HG03097 (cell line): ENCODE data around the gene F11.
"Not testable (repeated sequence)": the region's sequence is repeated elsewhere in the genome, so short reads cannot be mapped to it uniquely, and the experiment has no call there.

Experiments
- ATAC-seq: cut with Tn5 transposase; IDR thresholded peaks from one replicate; pipeline ENCODE4 v1.9.1; 2021; ENCODE audit not compliant: unreplicated experiment, low FRiP score

Gene F11

DNA sequence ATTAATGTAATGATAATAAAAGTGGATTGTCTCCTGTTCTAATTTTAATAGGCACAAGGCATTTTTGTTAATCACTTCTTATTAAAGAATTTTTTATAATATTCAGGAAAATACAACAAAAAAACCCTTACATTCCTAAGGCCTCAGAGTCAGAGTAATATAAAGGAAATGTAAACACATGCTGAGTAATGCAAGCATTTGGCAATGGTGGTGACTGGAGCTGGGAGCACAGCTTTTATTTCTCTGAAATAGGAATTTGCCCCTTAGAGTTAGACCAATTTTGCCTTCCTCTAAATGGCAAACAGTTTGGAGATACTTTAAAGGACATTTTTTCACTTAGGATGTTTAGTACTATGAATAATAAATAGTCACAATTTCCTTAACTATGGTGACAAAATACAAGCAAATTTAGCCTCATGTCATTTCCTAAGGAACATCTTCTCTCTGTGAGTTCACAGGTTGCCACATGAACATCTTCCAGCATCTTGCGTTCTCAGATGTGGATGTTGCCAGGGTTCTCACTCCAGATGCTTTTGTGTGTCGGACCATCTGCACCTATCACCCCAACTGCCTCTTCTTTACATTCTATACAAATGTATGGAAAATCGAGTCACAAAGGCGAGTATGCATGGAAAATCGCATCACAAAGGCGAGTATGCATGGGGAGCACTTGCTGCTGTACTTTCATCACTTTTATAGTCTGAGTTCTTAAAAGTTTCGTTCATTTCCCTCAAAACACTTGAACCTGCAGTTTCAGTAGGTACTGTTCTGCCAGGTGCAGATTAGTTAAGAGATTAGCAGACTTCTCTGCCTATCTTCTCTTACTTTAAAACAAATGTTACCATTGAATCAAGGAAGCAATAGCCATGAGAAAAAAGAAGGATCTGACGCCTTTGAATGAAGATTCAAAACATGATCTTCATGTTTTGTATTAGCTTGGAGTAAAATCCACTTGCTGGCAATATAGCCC lies 15.9 kb upstream of the F11 start:
- ATAC-seq, result no peak

DNA sequence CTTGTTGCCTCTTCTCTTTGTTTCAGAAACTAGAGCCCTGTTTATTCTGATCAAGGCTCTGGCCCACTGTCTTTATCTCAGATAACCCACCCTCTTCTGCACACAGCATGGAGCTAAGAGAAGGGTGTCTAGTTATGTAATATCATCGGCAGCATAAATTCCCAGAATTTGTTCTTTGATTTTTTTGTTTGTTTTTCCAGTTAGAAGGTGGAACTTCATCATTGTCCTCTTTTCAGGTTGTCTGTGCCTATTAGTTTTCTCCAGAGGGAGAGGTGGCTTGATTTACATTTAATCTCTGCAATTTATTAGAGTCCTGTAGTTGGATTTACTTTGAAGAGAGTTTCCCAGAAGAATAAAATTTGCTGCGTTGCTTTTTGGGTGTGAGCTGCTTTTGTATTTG lies 15.2 kb upstream of the F11 start:
- ATAC-seq, result no peak

DNA sequence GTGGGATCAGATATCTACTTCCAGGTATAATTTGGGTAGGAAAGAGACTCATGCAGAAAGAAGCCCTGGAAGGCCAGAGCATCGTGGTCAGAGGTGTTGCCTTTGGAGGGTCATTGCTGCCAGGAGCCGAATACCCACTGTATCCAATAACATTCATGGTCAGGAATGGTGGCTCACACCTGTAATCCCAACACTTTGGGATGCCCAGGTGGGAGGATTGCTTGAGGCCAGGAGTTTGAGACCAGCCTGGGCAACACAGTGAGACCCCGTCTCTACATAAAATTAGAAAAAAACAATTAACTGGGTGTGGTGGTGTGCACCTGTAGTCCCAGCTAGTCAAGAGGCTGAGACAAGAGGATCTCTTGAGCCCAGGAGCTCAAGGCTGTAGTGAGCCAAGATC lies 10.9 kb upstream of the F11 start:
- ATAC-seq, result no peak

DNA sequence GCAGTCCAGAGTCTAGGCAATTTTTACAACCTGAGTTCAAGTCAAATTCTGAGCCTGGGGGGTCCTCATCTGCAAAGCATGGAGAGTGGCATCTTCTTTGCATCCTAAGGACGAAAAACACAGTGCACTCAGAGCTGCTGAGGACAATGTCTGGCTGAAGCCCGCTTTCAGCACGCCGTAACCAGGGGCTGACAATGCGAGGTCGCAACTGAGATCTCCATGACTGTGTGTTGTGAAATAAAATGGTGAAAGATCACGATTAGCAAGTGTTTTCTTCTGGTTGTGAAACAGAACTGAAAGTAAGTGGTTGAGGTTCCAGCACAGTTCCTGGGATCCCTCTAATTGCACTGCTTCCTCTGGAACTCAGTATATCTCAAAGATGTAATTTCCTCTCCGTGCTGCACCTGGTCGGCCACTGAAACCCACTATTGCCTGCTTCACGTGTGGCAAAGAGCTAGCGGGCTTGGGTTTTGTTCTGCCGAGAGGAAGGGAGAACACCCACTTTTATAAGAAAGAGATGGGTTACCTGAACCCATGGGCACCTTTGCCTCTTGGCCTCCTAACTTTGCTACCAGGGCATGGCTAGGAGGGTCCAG lies 7.7 kb upstream of the F11 start:
- no peak for ATAC-seq

DNA sequence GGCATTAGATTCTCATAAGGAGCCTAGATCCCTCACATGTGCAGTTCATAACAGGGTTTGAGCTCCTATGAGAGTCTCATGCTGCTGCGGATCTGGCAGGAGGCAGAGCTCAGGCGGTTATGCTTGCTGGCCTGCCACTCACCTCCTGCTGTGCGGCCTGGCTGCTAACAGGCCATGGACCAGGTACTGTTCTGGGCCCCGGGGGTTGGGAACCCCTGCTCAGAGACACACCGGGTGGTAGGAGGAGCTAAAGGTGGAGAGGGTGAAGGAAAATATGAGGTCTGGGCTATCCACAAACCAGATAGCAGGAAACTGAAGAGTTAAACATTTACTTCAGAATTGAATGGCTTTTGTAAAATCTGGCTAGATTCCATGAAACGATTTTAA lies 5.9 kb upstream of the F11 start:
- no peak for ATAC-seq

DNA sequence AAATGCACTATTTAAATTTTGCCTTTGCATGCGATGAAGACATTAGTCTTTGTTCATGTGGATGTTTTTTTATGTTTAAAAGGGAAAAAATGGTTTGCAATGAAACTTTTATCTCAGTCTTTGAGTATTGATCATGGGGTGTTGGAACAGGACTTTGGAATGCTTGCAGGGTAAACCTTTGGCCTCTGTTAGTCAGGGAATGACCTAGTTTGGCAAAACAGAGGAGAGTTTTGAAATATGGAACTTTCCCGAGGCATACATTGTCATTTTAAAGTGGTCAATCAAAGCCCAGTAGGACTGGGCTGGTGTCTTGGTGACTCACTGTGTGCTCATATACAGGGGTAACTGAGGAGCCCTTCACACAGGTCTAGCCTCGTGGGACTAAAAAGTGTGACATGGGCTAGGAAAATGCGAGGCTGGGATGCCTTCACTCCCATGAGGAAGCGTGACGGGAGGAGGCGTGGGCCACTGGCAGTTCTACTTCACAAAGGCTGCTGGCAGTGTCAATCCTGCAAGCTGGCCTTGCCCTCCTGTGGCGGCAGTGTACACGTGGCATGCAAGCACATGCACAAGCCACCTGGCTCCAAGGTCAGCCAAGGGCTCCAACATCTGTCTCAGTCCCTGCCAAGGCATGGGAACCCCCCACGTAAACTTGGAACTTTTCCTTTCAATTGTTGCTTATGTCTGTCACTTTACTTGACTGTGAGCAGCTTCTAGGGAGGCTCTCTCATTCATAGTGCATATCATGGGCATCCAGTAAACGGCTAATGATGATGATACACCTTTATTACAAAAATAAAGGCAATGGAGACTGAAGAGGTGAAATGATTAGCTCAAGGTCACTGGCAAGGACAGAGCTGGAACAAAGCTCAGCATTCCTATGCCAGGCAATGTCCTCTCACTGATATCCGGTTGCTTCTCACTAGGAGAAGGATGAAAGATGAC lies 5.2 kb upstream of the F11 start:
- no peak for ATAC-seq

DNA sequence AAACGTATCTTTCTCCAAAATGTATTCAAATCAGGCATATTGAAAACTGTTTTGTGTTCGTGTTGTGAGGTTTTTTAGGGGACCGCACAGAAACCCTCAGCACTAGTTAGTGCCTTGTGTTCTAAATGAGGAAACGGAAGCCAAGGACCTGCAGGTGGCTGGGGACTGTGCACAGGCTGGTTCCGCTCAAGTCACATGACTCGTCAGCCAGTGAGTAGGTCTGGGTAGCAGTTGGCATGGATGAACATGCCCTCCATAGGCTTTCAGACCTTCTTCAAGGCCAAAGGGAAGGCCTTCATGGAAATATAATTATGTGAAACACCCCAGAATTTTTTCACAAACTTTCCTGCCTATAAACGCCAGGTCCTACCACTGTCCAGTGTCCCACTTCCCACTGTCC lies 1.3 kb upstream of the F11 start:
- ATAC-seq, result no peak

DNA sequence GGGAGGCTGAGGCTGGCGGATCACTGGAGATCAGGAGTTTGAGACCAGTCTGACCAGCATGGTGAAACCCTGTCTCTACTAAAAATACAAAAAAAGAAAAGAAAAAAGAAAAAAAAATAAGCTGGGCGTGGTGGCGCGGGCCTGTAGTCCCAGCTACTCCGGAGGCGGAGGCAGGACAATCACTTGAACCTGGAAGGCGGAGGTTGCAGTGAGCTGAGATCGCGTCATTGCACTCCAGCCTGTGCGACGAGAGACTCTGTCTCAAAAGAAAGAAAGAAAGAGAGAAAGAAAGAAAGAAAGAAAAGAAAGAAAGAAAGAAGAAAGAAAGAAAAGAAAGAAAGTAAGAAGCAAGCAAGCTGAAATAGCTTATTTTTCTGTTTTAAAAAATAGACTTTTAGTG lies 739 bp upstream of the F11 start:
- ATAC-seq, result not testable (repeated sequence)

DNA sequence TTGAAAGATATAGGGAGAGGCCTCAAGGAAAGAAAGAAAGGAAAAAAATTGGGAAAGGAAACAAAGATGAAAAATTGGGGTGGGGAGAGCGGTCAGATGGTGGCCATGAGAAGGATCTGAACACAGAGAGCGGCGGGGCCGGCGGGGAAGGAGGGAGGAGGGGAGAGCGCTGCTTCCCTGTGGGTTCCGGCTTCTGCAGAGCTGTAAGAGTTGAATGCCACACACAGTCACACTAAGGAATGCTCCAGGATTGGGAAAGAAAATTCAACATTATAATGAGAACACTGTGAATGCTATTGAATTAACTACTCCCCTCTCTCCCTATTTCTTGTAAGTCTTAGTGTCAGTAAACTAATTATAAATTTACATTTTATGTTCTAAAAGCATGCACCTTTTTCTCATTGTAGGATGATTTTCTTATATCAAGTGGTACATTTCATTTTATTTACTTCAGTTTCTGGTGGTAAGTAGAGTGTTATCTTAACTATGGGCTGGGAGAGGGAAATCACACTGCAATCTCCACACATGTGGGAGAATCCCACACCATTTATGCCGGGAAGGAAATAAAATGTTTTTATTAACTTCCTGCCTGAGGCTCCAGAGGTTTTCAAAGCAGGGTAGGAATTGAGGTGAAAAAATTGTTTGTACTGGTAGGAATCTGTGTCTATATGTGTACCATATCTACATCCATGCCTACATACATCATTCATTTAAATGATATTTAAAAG lies 904 bp downstream of the F11 start:
- ATAC-seq, result no peak

DNA sequence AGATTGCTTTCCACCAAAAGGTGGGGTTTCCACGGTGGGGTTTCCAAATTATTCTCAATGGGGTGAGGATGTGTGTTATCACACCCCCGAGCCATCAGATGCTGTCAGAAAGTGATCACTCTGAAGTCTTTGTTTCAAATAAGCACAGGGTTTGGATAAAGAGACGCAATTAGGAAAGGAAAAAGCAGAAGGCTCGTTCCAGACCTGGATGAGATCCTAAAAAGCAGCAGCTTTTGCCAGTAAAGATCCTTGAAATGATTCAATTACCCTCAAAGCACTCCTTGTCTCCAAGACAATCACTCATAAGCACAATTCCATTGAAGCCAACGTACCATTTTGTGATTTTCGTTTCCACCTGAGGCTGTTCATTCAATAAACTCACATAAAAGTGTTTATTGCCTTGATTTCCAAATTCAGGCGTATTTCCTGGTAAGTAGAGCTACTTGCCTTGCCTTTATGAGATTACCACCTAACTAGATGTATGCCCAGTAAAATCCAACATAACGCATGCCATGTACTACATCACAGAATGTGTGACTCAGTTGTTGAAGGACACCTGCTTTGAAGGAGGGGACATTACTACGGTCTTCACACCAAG lies 5.2 kb downstream of the F11 start:
- no peak for ATAC-seq

DNA sequence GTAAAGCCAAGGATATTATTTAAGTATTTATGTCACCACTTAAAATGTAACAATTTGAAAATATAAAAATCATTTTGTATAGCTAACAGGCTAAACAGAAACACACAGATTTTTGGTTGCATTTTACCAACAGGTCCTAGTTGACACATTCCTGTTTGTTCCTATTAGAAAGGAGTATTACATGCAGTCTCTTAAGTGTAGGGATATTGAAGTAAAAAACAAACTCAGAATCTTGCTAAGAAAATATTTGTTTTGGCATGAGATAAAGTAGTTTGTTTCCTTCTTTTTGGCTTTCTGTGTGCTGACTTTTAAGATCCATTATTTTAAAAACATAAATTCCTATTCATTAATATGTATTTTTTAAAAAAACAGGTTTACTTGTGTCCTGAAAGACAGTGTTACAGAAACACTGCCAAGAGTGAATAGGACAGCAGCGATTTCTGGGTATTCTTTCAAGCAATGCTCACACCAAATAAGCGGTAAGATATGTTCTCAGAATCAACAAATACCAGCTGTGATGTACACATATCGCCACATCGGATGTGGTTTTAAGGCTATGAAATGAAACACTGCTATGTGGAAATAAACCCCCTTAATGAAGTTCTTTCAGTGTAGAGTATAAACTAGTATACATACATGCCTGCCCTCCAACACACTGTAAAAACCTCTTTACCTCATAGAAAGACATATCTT lies 6.9 kb downstream of the F11 start:
- ATAC-seq, result no peak

DNA sequence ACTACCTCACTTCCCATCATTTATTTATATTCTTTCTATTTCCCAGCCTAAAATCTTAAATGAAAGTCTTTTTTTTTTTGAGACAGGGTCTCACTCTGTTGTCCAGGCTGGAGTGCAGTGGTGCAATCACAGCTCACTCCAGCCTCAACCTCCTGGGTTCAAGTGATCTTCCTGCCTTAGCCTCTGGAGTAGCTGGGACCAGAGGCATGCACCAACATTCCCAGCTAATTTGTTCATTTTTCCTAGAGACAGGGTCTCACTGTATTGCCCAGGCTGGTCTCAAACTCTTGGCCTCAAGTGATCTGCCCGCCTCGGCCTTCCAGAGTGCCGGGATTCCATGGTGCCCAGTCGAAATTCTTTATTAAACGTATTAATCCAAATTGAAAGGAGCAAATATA lies 7.4 kb downstream of the F11 start:
- not testable (repeated sequence) for ATAC-seq

DNA sequence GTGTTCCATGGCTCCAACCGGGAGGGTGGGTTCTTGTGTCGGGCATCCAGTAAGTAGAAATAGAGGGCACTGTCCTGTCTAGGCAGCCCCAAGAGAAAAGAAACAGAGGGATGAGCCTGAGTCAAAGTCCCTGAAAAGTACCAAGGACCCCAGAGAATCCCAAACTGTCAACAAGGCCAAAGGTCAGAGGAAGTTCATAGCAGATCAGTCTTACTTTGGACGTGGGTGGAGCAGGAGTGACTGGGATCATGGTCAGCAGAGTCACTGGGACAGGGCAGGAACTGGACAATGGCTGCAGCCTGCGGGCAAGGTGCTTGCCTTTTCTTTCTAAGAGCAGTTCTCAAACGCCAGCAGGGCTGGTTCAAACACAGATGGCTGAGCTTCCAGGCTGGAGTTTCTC lies 17.3 kb downstream of the F11 start:
- no peak for ATAC-seq

DNA sequence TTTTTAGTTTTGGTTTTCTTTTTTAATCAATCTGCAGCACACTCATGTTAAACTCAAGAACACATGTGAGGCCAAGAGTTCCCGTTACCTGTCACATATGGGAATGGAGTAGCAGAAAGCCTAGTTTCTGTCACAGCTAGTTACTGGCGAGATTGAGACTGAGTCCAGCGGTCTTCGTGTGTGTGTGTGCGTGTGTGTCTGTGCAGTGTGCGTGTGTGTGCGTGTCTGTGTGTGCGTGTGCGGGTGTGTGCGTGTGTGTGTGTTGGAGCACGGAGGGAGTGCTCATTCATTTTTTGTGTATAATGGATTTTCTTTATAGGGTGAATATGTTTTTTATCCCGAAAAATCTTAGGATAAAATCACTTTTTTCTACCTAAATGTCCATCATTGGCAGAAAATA lies 19.2 kb downstream of the F11 start:
- no peak for ATAC-seq

DNA sequence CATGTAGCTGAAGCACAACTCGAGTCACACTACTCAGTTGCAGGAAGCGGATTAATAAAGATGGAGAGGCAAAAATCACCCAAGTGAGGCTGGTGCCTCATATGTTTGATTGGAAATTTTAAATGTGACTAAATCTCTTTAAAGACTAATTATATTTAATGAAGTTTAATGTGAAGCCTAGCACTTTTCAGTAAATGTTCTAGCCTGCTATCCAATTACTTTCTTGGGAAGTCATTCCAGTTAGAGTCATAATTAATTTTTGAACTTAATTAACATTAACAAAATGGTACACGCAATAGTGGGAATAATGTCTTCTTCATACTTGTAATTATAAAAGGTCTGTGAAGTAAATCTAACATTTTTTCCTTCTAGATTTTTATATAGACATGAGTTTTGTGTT lies 20.6 kb downstream of the F11 start:
- ATAC-seq, result no peak

DNA sequence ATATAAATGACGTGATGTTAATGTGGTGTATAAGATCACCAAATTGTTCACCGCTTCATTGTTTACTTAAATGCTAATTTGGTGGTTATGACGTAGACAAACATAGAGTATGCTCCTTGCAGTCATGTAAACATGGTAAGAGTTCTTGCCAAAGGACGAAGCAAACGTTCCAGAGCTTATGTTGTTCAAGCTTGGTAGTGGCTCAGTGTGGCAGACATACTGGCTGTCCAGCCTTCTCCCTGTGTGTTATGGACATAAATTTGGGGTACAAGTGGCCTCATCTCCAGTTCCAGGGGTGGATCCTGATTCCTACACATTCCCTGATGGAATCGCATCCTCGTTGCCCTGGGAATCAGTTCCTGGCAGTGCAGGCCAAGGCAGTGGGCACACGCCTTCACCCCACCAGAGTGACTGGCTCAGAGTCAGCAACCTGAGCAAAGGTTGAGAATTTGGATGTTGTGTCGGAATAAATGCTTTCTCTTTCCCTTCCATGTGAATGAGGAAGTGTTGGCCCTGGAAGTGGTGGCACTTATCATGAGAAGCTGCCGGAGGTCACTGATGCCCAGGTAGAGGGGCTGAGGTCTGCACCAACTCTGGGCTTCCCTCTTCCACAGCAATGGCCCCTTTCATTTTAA lies 25.4 kb downstream of the F11 start:
- no peak for ATAC-seq

DNA sequence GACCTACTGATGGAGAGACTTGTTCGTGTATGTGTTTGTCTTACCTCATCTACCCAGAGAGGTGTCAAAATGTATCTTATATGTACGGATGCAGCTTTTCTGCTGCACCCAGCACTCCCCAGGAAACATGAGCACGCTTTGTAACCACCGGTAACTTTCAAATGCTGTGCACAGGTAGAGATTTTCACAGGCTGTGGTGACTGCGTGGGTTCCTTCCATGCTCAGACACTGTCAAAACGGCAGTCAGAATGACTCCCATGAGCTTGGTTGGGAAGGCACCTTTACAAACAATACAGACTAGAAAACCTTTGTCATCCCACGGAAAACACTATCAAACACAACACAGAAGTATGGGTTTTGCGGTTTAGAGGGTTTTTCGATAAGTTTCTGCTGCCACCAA lies 28.2 kb downstream of the F11 start:
- no peak for ATAC-seq

DNA sequence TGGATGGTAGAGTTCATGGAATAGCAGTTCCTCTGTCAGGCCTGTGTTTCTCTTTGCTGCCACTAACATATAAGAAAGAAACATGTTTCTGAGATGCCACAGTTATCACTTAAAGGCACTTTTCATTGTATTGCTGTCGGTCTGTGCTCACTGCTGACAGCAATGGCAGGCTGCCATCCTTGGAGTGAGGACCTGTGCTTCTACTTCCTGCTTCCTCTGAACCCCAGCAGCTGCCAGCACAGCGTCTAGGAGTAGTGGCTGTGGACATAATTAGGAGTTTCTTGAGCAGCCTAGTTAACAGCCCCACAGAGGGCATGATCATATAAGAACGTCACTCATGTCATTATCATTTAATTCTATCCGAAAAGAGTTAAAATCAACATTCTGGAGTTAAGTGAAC lies 30.5 kb downstream of the F11 start:
- no peak for ATAC-seq

DNA sequence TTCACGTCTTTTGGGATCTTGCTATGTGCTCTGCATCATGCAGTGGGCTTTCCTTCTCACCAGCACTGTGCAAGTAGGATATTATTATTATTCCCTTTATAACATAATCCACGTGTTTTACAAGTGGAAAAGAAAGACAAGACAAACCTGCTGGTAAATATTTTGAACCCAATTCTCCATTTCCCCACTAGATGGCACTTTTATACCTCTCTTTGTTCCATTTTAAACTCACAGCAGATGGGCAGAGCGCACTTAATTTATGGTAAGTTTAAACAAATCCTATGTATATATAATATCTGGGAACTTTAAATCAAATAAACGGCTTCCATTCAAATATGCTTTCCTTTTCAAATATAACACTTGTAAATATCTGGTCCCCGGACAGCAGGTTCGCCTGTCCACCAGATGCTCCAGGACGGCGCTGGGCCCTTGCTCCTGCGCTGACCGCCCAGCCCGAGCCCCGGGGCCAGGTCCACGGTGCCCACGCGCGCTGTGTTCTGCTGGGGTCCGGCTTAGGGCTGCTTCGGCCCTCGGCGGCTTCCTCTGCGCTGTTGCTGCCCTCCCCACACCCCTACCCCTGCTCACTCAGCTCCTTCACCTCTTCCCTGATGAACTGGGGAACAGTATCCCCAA lies 31.1 kb downstream of the F11 start:
- no peak for ATAC-seq
